ENCODE results near the gene STARD3. TPM values are rescaled to one million over a fixed set of nuclear protein-coding genes. Genes with fewer than 3 reads are reported as not detected.
A peak's percentile ranks its signal among the peaks of the same experiment; 100 is the strongest.

Gene STARD3
- total and polyA plus RNA-seq, 9 of the 15 experiments (the other 6 are each of a cell fraction or from before 2014, with no cell fraction given) = 0.63 to 87.0 (median 46.0) TPM

GRCh38 chr17:39711851-39712250 is 74.9 kb downstream of the STARD3 start:
- 50% methylated on average over 9 of the region's 10 CpGs for WGBS (ENCODE audit: insufficient coverage, low coverage, missing lambda C conversion rate)
- intact Hi-C loops (cut with micrococcal nuclease) (no loop called here), in situ Hi-C loops (cut with MboI) (no loop called here)
- Histone ChIP-seq H3K4me3 (no peak overlapping the region), H3K4me1 (replicated peaks in 1 of 2; ENCODE audit: control insufficient read depth in 2 of 2, insufficient read depth in 2 of 2, low read length in 2 of 2) (peaks cover 0 to 24% of the 10 kb centered on the region in 2 experiments; a peak in 2 of 5 replicates), H3K79me2 (ENCODE audit: control insufficient read depth, insufficient read depth, low read length) (no peaks in the 10 kb centered on the region), H3K9me3 (replicated peaks; ENCODE audit: control insufficient read depth, insufficient read depth, low read depth, low read length) (no peaks in the 10 kb centered on the region), H2AFZ (ENCODE audit: low read depth, low read length) (no peak overlapping the region), H3K4me2 (ENCODE audit: insufficient read depth, low read length) (no peak overlapping the region), H3K27ac (ENCODE audit: extremely low read depth, low read depth, low read length) (no peak overlapping the region), H3K9ac (ENCODE audit: insufficient read depth in 1 of 2, low read depth in 2 of 2, low read length in 2 of 2) (peak overlapping the region in 1 of 2 experiments; percentile 31; a peak in 1 of 4 replicates), H3K36me3 (ENCODE audit: control insufficient read depth, insufficient read depth, low read length) (no peaks in the 10 kb centered on the region), H3K9me1 (ENCODE audit: control insufficient read depth, insufficient read depth, low read length) (no peaks in the 10 kb centered on the region), H4K20me1 (replicated peaks; ENCODE audit: control insufficient read depth, insufficient read depth, low read length) (no peaks in the 10 kb centered on the region), H3K27me3 (ENCODE audit: control insufficient read depth in 2 of 2, insufficient read depth in 2 of 2, low read length in 2 of 2) (0 out of 5 replicates have a peak, but pooled peaks cover 0 to 5% of the 10 kb centered on the region in 2 experiments)
- no peak for ATAC-seq
- CTCF ChIA-PET (ENCODE audit: low intra/inter-chr PET ratio) = no interaction called here
- POLR2A ChIA-PET = no interaction called here
- no TSS peak for BruUV-seq (replicated peaks)
- DNase-seq (ENCODE audit: extremely low read depth in 1 of 4, low spot score in 3 of 4) = no peak
- no peak for FAIRE-seq
- TF ChIP-seq HNRNPLL (IDR thresholded peaks at IDR 0.05; ENCODE audit: low read depth, low read length, poor library complexity, severe bottlenecking) = no peak
- TF ChIP-seq, protein P1, sequence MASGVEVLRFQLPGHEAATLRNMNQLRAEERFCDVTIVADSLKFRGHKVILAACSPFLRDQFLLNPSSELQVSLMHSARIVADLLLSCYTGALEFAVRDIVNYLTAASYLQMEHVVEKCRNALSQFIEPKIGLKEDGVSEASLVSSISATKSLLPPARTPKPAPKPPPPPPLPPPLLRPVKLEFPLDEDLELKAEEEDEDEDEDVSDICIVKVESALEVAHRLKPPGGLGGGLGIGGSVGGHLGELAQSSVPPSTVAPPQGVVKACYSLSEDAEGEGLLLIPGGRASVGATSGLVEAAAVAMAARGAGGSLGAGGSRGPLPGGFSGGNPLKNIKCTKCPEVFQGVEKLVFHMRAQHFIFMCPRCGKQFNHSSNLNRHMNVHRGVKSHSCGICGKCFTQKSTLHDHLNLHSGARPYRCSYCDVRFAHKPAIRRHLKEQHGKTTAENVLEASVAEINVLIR (CRISPR knock-in tag; IDR thresholded peaks at IDR 0.05) = no peak
- TF ChIP-seq, protein P2, sequence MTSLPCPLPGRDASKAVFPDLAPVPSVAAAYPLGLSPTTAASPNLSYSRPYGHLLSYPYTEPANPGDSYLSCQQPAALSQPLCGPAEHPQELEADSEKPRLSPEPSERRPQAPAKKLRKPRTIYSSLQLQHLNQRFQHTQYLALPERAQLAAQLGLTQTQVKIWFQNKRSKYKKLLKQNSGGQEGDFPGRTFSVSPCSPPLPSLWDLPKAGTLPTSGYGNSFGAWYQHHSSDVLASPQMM (CRISPR knock-in tag; IDR thresholded peaks at IDR 0.05) = no peak
- TF ChIP-seq, protein P3, sequence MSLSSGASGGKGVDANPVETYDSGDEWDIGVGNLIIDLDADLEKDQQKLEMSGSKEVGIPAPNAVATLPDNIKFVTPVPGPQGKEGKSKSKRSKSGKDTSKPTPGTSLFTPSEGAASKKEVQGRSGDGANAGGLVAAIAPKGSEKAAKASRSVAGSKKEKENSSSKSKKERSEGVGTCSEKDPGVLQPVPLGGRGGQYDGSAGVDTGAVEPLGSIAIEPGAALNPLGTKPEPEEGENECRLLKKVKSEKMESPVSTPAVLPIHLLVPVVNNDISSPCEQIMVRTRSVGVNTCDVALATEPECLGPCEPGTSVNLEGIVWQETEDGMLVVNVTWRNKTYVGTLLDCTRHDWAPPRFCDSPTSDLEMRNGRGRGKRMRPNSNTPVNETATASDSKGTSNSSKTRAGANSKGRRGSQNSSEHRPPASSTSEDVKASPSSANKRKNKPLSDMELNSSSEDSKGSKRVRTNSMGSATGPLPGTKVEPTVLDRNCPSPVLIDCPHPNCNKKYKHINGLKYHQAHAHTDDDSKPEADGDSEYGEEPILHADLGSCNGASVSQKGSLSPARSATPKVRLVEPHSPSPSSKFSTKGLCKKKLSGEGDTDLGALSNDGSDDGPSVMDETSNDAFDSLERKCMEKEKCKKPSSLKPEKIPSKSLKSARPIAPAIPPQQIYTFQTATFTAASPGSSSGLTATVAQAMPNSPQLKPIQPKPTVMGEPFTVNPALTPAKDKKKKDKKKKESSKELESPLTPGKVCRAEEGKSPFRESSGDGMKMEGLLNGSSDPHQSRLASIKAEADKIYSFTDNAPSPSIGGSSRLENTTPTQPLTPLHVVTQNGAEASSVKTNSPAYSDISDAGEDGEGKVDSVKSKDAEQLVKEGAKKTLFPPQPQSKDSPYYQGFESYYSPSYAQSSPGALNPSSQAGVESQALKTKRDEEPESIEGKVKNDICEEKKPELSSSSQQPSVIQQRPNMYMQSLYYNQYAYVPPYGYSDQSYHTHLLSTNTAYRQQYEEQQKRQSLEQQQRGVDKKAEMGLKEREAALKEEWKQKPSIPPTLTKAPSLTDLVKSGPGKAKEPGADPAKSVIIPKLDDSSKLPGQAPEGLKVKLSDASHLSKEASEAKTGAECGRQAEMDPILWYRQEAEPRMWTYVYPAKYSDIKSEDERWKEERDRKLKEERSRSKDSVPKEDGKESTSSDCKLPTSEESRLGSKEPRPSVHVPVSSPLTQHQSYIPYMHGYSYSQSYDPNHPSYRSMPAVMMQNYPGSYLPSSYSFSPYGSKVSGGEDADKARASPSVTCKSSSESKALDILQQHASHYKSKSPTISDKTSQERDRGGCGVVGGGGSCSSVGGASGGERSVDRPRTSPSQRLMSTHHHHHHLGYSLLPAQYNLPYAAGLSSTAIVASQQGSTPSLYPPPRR (CRISPR knock-in tag; IDR thresholded peaks at IDR 0.05; ENCODE audit: borderline replicate concordance) = no peak
- no peak for TF ChIP-seq KAT2B (IDR thresholded peaks at IDR 0.05; ENCODE audit: low read depth, low read length)
- no peak for TF ChIP-seq STAG1 (CRISPR knock-in tag; IDR thresholded peaks at IDR 0.05; ENCODE audit: borderline replicate concordance)
- TF ChIP-seq MTA3 (IDR thresholded peaks at IDR 0.05; ENCODE audit: borderline replicate concordance) = no peak
- TF ChIP-seq DMBX1 (CRISPR knock-in tag; IDR thresholded peaks at IDR 0.05; ENCODE audit: borderline replicate concordance) = no peak
